GM12873 (cell line): Measurements from ENCODE around the gene FOXL2NB.

Experiments used
- CTCF ChIP-seq: IDR thresholded peaks from 2 replicates; pipeline ENCODE4 v1.5.1; 2012; ENCODE audit warnings: low read depth, mild to moderate bottlenecking, moderate library complexity, low read length, control low read depth; ENCODE audit not compliant: insufficient read depth; ENCODE audit errors: missing control alignments

FOXL2NB gene

GRCh38 chr3:138908846-138909245 lies 38.2 kb upstream of the FOXL2NB start:
- no peak for TF ChIP-seq CTCF

GRCh38 chr3:138909904-138910303 lies 37.1 kb upstream of the FOXL2NB start:
- no peak for TF ChIP-seq CTCF

- no peak for TF ChIP-seq CTCF
These were observed 35.4 kb upstream of the FOXL2NB start for GRCh38 chr3:138911621-138912020.

- no peak for TF ChIP-seq CTCF
These were observed 34.8 kb upstream of the FOXL2NB start for GRCh38 chr3:138912237-138912636.

GRCh38 chr3:138913766-138914165 lies 33.3 kb upstream of the FOXL2NB start:
- no peak for TF ChIP-seq CTCF

- no peak for TF ChIP-seq CTCF
These were observed 32.0 kb upstream of the FOXL2NB start for GRCh38 chr3:138914870-138915502.

- TF ChIP-seq CTCF, result peak; percentile 78
These were observed 31.2 kb upstream of the FOXL2NB start for GRCh38 chr3:138915503-138916498.
